GM13977 (cell line): ENCODE results near the gene DMAC2.
"Not testable (repeated sequence)": the region's sequence is repeated elsewhere in the genome, so short reads cannot be mapped to it uniquely, and the experiment has no call there.

ENCODE experiments used
- DNase-seq: peaks from one replicate; pipeline ENCODE4 v3.0.0; 2012; ENCODE audit warnings: low spot score
- in situ Hi-C: fragments of 300-500 bp; cut with MboI; formaldehyde crosslinking; loops from one replicate; pipeline ENCODE4 v1.12.0; 2022; ENCODE audit warnings: low sequenced_read_pairs, low pct_unique_long_range_greater_than_20kb, mixed read lengths, inconsistent platforms; ENCODE audit not compliant: unreplicated experiment
- TF ChIP-seq, protein P1 (sequence below): IDR thresholded peaks from 2 replicates; pipeline ENCODE4 v1.5.1; 2012; ENCODE audit warnings: mild to moderate bottlenecking, control low read depth; ENCODE audit not compliant: insufficient read depth; ENCODE audit errors: extremely low read depth, missing control alignments

The DMAC2 gene

DNA sequence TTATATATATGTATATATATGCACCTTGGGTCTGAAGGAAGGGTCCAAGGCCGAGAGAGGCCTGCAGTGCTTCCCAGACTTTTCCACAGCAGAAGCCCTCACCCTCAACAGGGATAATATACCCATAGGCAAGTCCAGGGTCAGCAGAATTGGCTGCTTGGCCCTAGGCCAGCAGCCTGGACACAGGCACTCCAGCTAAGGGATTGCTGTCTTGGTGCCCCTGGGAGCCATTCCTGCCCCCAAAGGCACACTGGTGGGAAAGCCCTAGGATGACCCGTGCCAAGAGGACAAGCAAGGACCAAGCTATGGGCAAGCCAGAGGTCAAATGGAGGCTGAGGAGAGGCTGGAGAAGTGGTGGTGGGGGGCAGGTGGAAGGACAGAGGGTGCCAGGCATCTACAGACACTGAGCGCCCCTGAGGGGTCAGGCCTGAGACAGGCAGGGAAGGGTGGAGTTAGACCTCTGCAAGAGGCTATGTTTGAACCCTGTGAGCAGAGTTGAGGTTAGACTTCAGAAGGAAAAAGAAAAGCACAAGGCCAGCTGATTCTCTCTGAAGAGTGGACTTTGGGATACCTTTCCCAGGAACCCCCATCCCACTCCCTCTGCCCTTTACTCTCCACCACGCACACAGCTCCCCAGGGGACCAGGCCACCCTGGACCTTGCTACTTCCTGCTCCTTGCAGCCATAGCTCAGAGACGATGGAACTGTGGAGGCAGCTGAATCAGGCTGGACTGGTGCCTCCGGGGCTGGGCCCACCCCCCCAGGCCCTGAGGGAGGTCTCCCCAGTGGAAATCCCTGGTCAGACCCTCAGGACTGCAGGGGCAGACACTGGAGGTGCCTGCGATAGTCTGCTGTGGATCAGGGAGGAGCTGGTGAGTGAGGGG, 3.0 kb upstream of the DMAC2 start, which contains the start of gene ERICH4:
ERICH4 (plus strand) TSS at position 684 of the 883 bp plus-strand sequence; CDS start at position 698, 14 bp downstream.
- DNase-seq, result no peak
- in situ Hi-C loops, result loop anchor here (10.0 kb wide), 1 partner anchor 132 kb away; the partner anchor contains the start of gene CEACAM21
- TF ChIP-seq, protein P1, sequence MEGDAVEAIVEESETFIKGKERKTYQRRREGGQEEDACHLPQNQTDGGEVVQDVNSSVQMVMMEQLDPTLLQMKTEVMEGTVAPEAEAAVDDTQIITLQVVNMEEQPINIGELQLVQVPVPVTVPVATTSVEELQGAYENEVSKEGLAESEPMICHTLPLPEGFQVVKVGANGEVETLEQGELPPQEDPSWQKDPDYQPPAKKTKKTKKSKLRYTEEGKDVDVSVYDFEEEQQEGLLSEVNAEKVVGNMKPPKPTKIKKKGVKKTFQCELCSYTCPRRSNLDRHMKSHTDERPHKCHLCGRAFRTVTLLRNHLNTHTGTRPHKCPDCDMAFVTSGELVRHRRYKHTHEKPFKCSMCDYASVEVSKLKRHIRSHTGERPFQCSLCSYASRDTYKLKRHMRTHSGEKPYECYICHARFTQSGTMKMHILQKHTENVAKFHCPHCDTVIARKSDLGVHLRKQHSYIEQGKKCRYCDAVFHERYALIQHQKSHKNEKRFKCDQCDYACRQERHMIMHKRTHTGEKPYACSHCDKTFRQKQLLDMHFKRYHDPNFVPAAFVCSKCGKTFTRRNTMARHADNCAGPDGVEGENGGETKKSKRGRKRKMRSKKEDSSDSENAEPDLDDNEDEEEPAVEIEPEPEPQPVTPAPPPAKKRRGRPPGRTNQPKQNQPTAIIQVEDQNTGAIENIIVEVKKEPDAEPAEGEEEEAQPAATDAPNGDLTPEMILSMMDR, result no peak

DNA sequence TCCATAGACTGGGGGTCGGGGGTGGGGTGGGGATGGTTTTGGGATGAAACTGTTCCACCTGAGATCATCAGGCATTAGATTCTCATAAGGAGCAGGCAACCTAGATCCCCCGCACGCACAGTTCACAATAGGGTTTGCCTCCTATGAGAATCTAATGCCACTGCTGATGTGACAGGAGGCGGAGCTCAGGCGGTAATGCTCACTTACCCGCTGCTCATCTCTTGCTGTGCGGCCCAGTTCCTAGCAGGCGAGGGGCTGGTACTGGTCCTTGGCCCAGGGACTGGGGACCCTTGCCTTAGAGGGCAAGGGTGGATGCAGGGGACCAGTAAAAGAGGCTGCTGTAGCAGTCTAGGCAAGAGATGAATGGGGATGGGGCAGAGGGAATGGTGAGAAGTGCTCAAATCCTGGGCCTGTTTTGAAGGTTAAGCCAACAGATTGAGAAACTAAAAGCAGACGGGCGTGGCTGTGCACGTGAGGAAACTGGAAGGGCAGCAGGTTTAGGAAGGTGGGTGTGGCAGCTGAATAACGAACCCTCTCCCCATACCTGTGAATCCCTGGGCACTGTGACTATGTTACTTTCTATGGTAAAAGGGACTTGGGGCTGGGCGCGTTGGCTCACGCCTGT, 1.7 kb upstream of the DMAC2 start:
- no peak for DNase-seq
- TF ChIP-seq, protein P1, result no peak
- in situ Hi-C loops, result loop anchor here (10.0 kb wide), 1 partner anchor 133 kb away; the partner anchor contains the start of gene CEACAM21

DNA sequence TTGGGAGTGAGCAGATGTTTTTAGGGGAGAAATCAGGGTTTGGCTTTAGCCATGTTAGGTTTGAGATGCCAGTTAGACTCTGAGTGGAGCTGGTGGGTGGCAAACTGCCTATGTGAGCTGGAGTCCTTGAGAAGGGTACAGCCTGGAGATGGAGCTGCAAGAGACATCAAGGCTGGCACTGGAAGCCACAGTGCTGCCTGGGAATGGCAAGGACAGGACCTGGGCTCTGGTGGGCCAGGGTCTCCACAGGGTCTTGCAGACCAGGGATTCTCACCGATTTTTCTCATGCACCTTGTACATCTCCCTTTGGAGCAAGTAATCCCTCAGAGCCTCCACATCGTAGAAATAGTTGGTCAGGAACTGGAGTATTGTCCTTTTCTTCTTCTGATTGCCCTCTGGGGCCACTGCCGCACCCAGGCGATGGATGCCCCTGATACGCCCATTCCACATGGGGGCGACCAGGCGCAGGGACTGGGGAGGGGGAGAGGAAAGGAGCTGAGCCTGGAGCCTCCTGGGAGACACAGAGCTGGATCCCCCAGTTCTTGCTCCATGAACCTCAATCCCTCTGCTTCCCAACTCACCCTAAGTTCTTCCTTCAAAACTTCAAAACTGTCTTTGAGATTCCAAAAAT, 1.7 kb downstream of the DMAC2 start:
- in situ Hi-C loops, result no loop called here
- peak; percentile 4 for DNase-seq
- TF ChIP-seq, protein P1, result no peak

DNA sequence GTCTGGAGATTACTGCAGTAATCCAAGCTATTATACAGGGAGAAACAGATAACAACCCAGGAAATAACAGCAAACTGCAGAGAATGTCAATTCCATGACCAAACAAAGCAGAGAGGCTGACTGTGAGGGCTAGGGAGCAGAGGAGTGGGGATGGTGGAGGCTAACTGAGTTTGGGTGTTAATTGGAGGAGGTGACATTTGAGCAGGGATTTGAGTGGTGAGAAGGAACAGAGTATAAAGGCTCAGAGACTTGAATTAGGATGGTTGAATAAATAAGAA, 3.1 kb downstream of the DMAC2 start:
- in situ Hi-C loops, result no loop called here

DNA sequence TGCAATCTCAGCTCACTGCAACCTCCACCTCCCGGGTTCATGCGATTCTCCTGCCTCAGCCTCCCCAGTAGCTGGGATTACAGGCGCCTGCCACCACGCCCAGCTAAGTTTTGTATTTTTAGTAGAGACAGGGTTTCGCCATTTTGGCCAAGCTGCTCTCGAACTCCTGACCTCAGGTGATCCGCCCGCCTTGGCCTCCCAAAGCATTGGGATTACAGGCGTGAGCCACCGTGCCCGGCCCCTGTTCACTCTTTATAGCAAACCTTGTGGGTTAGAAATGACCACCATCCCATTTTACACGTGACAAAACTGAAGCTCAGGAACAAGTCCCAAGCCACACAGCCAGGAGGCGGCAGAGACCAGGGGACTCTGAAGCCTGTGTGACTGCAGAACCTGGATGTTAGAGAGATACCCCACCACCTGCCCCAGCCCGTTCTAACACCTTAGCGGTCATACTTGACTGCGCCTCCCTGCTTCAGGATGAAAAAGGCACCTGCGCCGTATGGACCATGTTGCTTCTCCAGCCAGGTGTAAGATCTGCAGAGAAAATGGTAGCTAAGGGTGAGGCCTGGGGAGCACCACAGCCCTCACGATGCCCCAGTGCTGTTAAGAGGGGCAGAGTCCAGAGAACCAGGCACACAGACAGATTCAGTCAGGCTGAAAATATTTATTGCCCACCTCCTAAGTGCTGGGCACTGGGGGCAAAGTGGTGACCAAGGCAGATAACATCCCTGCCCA, 3.6 kb downstream of the DMAC2 start:
- TF ChIP-seq, protein P1, result no peak
- DNase-seq, result no peak
- in situ Hi-C loops, result no loop called here

More for the DNA sequence above, 3.1 kb downstream of the DMAC2 start:
- TF ChIP-seq, protein P1, result no peak
- no peak for DNase-seq

DNA sequence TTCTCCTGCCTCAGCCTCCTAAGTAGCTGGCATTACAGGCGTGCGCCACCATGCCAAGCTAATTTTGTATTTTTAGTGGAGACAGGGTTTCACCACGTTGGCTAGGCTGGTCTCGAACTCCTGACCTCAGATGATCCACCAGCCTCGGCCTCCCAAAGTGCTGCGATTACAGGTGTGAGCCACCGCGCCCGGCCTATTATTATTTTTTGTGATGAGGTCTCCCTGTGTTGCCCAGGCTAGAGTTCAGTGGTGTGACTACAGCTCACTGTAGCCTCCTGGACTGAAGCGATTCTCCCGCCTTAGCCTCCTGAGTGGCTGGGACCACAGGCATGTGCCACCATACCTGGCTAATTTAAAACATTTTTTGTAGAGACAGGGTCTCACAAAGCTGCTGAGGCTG, 4.3 kb downstream of the DMAC2 start:
- DNase-seq, in situ Hi-C loops: not testable (repeated sequence)
